Loucy (cell line): Measurements from ENCODE around the gene TUBB4B.

Experiments used
- H2AFZ ChIP-seq: fragments of 200-600 bp; sonication (generic); 2 replicates; pipeline ENCODE4 v1.6.0; 2016; ENCODE audit warnings: antibody characterized with exemption, mild to moderate bottlenecking, low read length, moderate library complexity
- H3F3A ChIP-seq: fragments of 200-600 bp; 2 replicates; pipeline ENCODE4 v1.6.0; 2016; ENCODE audit warnings: antibody characterized with exemption, low read depth, mild to moderate bottlenecking
- H3K27me3 ChIP-seq: fragments of 200-600 bp; sonication (generic); 2 replicates; pipeline ENCODE4 v1.6.1; 2014; ENCODE audit warnings: low read length, mild to moderate bottlenecking; ENCODE audit not compliant: insufficient read depth, poor library complexity, severe bottlenecking
- H3K36me3 ChIP-seq: fragments of 200-600 bp; sonication (generic); 2 replicates; pipeline ENCODE4 v1.6.1; 2016; ENCODE audit warnings: low read length; ENCODE audit not compliant: insufficient read depth
- H3K4me1 ChIP-seq: fragments of 200-600 bp; sonication (generic); 2 replicates; pipeline ENCODE4 v1.5.1; 2014; ENCODE audit warnings: low read length, mild to moderate bottlenecking; ENCODE audit not compliant: insufficient read depth, poor library complexity, severe bottlenecking
- H3K4me2 ChIP-seq: fragments of 200-600 bp; sonication (generic); 2 replicates; pipeline ENCODE4 v1.6.0; 2014; ENCODE audit warnings: antibody characterized with exemption, low read length, low read depth, mild to moderate bottlenecking; ENCODE audit not compliant: poor library complexity, severe bottlenecking
- H3K4me3 ChIP-seq: fragments of 200-600 bp; sonication (generic); 2 replicates; pipeline ENCODE4 v1.5.1; 2014; ENCODE audit warnings: low read length, mild to moderate bottlenecking, mixed read lengths; ENCODE audit not compliant: poor library complexity, severe bottlenecking
- H3K79me2 ChIP-seq: fragments of 200-600 bp; sonication (generic); 2 replicates; pipeline ENCODE4 v1.6.1; 2014; ENCODE audit warnings: low read length; ENCODE audit not compliant: insufficient read depth
- H3K9ac ChIP-seq: fragments of 200-600 bp; sonication (generic); 2 replicates; pipeline ENCODE4 v1.6.0; 2014; ENCODE audit warnings: mild to moderate bottlenecking, low read depth, low read length, moderate library complexity; ENCODE audit not compliant: poor library complexity, severe bottlenecking
- H3K9me2 ChIP-seq: fragments of 200-600 bp; sonication (generic); replicated peaks from 2 replicates; pipeline ENCODE4 v1.6.1; 2016; ENCODE audit warnings: low read depth, low read length, mixed read lengths
- H3K9me3 ChIP-seq: fragments of 200-600 bp; sonication (generic); 2 replicates; pipeline ENCODE4 v1.6.1; 2014; ENCODE audit warnings: mild to moderate bottlenecking, antibody characterized with exemption, low read length, low read depth; ENCODE audit not compliant: insufficient read depth
- H4K20me1 ChIP-seq: fragments of 200-600 bp; sonication (generic); 2 replicates; pipeline ENCODE4 v1.6.0; 2014; ENCODE audit warnings: antibody characterized with exemption, low read length, mild to moderate bottlenecking; ENCODE audit not compliant: insufficient read depth, poor library complexity, severe bottlenecking
- EZH2phosphoT487 ChIP-seq: fragments of 200-600 bp; IDR thresholded peaks from 2 replicates; pipeline ENCODE4 v1.6.1; 2018; ENCODE audit warnings: antibody characterized with exemption, mild to moderate bottlenecking, moderate library complexity, borderline replicate concordance
- TF ChIP-seq, protein P1 (sequence below): fragments of 200-600 bp; sonication (generic); conservative IDR thresholded peaks from 2 replicates; pipeline ENCODE4 v1.5.1; 2014; ENCODE audit warnings: mild to moderate bottlenecking, antibody characterized with exemption, low read length

TUBB4B gene

DNA sequence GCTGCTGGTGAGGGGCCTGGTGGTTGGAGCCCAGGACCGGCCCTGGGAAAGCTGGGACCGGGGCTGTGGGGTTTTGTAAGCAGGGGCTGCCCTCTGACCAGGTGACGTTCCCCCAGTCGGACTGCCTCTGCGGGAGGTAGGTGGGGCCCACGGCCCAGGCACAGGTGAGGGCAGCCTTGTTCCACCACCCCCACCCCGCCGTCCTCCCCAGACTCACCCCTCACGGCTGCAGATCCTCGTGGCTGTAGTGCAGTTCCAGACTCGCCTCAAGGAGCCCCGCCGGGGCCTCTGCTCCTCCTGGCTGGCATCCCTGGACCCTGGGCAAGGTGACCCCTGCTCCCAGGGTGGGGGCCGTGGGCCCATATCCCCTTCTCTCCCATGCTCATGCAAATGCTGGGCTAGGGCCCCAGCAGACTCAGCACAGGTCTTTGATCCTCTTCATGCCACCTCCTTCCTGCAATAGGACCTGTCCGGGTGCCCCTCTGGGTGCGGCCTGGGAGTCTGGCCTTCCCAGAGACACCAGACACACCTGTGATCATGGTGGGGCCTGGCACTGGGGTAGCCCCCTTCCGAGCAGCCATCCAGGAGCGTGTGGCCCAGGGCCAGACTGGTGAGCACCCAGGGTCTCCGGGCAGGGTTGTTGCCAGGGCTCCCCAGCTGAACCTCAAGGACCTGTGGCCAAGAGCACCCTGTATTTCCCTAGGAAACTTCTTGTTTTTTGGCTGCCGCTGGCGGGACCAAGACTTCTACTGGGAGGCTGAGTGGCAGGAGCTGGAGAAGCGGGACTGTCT, 25.7 kb upstream of the TUBB4B start:
- Histone ChIP-seq H2AFZ (no peak overlapping the region), H3F3A (no peaks in the 10 kb centered on the region), H3K27me3 (no peaks in the 10 kb centered on the region), H3K4me1 (no peaks in the 10 kb centered on the region), H4K20me1 (no peaks in the 10 kb centered on the region), H3K79me2 (no peaks in the 10 kb centered on the region), H3K9me3 (no peaks in the 10 kb centered on the region), H3K9me2 (no peaks in the 10 kb centered on the region), H3K9ac (no peak overlapping the region), H3K4me2 (no peak overlapping the region), H3K36me3 (no peaks in the 10 kb centered on the region), H3K4me3 (no peak overlapping the region)
- no peak for TF ChIP-seq EZH2phosphoT487
- TF ChIP-seq, protein P1, sequence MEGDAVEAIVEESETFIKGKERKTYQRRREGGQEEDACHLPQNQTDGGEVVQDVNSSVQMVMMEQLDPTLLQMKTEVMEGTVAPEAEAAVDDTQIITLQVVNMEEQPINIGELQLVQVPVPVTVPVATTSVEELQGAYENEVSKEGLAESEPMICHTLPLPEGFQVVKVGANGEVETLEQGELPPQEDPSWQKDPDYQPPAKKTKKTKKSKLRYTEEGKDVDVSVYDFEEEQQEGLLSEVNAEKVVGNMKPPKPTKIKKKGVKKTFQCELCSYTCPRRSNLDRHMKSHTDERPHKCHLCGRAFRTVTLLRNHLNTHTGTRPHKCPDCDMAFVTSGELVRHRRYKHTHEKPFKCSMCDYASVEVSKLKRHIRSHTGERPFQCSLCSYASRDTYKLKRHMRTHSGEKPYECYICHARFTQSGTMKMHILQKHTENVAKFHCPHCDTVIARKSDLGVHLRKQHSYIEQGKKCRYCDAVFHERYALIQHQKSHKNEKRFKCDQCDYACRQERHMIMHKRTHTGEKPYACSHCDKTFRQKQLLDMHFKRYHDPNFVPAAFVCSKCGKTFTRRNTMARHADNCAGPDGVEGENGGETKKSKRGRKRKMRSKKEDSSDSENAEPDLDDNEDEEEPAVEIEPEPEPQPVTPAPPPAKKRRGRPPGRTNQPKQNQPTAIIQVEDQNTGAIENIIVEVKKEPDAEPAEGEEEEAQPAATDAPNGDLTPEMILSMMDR = no peak

DNA sequence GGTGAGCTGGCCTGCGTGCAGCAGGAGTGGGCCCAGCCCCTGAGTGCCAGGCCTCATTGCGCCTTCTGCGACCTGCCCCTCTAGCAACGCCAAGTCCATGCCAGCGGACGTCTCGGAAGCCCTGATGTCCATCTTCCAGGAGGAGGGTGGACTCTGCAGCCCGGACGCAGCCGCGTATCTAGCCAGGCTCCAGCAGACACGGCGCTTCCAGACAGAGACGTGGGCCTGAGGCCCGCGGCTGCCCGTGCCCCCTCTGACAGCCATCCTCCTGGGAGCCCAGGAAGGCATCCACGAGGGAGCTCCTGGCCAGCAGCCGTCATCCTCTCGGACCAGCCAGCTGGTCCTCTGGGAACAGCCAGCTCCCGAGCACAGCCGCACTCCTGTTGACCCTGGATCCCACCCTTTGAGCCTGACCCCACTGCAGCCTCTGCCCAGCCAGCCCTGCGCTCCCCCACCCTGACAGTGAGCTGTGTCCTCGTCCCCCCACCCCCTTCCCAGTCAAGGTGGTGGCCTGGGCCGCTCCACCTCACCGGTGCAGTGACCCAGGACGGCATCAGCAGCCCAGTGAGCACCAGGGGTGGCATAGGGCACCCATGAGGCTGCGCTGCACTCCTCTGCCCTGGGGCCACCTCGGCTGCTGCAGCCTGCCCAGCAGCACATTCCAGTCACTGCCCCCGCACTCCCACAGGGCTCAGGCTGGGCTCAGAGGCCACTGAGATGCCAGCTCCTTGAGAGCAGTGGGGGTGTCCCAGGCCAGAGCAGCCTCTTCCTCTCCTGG, 24.7 kb upstream of the TUBB4B start:
- Histone ChIP-seq H3K9me3 (no peaks in the 10 kb centered on the region), H3K27me3 (no peaks in the 10 kb centered on the region), H3F3A (no peaks in the 10 kb centered on the region), H3K4me3 (no peak overlapping the region), H3K9me2 (no peaks in the 10 kb centered on the region), H3K79me2 (no peaks in the 10 kb centered on the region), H3K4me1 (no peaks in the 10 kb centered on the region), H3K4me2 (no peak overlapping the region), H2AFZ (no peak overlapping the region), H4K20me1 (no peaks in the 10 kb centered on the region), H3K9ac (no peak overlapping the region), H3K36me3 (no peaks in the 10 kb centered on the region)
- TF ChIP-seq, protein P1 = no peak
- no peak for TF ChIP-seq EZH2phosphoT487

DNA sequence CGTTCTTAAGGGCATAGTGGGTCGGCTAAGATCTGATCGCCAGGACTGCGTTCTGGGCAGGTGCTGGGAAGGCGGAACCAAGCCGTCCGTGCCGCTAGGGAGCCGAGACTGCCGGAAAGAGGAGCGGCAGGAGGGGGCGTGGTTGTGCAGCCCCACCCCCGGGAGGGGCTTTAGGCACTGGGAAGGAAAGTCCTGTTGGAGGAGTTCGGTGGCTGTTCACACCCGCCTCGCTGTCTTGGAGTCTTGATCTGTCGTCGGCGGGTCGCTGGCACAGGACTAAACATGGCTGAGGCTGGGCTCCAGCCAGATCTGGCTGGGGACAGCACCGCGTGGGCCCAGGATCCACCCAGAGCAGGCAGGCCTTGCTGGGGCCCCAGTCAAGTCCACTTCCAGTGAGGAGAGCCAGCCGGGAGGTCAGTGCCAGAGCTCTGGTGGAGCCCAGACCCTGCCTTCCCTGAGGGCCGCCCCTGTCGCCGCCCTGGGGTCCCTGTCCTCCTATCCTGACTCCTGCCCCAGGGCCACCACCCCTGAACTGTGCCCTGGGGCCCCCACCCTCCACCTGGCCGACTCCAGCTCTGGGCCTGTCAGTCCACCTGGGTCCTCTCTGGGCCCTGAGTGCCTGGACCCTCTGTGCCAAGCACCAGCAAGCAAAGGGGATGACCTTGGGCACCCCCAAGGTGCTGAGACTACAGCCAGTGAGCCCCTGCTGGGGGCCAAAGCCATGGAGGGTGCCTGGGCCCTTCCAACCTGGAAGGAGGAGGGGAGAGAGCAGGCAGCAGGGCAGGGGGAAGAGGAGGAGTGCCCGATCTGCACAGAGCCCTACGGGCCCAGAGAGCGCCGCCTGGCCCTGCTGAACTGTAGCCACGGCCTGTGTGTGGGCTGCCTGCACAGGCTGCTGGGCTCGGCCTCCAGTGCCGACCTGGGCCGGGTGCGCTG, 23.5 kb upstream of the TUBB4B start:
- no peak overlapping the region for H2AFZ ChIP-seq

More for the DNA sequence above, 23.5 kb upstream of the TUBB4B start:
- Histone ChIP-seq H3K4me3 (no peak overlapping the region), H3F3A (no peaks in the 10 kb centered on the region), H3K4me1 (peaks cover 1% of the 10 kb centered on the region), H3K27me3 (no peaks in the 10 kb centered on the region), H3K9me2 (no peaks in the 10 kb centered on the region), H3K36me3 (no peaks in the 10 kb centered on the region), H3K9ac (no peak overlapping the region), H3K4me2 (no peak overlapping the region), H3K9me3 (no peaks in the 10 kb centered on the region), H3K79me2 (no peaks in the 10 kb centered on the region), H4K20me1 (no peaks in the 10 kb centered on the region)
- TF ChIP-seq EZH2phosphoT487 = no peak
- TF ChIP-seq, protein P1 = no peak
